GM04504 (cell line): Measurements from ENCODE around the gene AAMP.
"Not testable (repeated sequence)": the region's sequence is repeated elsewhere in the genome, so short reads cannot be mapped to it uniquely, and the experiment has no call there.

Experiments used
- DNase-seq: peaks from one replicate; pipeline ENCODE4 v3.0.0-alpha.2; 2012; ENCODE audit warnings: low read depth

AAMP gene

DNA sequence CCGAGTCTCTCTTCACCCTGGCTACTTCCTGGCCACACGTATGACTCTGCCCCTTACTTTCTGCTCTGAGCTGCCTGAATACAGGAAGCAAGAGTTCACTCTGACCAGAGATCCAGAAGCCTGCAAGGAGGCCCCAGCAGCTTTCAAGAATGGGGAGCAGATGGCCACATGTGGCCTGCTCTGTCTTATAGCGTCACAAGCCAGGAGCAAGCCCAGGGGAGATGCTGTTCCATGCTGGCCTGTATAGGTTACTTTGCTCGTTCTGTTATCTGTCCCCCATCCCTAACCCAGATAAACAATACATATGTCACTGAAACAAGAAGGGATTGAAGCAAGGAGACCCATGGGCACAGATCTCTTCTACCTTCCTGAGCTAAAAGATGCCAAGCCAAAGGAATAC is 4.6 kb upstream of the AAMP start:
- no peak for DNase-seq

DNA sequence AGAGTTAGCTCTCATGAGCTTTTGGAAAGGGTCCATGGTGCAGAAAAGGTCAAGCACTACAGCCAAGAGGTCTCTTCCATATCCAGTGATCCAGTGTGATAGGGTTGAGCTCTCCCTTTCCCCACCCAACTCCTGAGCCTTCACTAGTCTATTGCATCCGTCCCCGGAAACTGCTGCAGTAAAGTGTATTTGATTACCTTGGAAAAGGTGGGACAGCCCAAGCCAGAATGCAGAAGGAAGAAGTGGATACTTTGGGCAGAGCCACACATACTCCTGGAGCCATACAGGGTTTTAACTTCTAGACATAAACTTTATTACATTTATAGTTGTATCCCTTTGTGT is 3.9 kb upstream of the AAMP start:
- no peak for DNase-seq

DNA sequence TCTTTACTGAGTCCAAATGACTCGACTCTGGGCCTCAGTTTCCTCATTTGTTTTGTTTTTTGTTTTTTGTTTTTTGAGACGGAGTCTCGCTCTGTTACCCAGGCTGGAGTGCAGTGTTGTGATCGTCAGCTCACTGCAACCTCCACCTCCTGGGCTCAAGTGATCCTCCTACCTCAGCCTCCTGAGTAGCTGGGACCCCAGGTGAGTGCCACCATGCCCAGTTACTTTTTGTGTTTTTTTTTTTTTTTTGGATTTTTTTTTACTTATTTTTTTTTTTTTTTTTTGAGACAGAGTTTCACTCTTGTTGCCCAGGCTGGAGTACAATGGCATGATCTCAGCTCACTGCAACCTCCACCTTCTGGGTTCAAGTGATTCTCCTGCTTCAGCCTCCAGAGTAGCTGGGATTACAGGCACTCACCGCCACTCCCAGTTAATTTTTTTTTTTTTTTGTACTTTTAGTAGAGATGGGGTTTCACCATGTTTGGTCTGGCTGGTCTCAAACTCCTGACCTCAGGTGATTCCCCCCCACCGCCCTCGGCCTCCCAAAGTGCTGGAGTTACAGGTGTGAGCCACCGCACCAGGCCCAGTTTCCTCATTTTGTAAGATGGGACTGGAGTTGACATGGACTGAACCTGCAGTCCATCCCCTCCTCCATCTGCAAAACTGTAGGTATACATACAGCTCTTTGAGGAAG is 3.4 kb upstream of the AAMP start:
- DNase-seq: not testable (repeated sequence)

DNA sequence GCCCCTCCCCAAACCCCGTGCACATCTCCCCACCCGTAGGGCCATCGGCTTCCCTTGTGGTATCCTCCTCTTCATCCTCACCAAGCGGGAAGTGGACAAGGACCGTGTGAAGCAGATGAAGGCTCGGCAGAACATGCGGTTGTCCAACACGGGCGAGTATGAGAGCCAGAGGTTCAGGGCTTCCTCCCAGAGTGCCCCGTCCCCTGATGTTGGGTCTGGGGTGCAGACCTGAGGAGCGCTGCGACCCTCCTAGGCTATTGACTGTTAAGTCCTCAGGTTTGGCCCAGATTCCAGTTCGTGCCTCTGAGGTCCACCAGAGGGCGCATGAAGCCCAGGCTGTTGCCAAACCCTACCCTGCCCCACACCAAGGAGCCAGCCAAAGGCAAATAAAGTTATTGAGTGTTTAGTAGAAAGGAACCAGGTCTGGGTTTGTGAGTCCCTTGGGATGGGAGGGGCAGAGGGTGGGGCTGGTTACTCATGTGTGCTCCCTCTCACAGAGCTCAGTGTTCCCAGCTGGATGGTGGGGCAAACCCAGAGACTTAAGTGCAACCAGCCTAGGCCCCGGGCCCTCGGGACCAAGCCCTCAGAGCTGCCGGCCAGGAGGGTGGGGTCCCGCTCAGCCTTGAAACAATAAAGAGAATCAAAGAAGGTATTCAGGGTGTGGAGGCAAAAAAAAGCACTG is 2.7 kb upstream of the AAMP start:
- peak; percentile 96 for DNase-seq

DNA sequence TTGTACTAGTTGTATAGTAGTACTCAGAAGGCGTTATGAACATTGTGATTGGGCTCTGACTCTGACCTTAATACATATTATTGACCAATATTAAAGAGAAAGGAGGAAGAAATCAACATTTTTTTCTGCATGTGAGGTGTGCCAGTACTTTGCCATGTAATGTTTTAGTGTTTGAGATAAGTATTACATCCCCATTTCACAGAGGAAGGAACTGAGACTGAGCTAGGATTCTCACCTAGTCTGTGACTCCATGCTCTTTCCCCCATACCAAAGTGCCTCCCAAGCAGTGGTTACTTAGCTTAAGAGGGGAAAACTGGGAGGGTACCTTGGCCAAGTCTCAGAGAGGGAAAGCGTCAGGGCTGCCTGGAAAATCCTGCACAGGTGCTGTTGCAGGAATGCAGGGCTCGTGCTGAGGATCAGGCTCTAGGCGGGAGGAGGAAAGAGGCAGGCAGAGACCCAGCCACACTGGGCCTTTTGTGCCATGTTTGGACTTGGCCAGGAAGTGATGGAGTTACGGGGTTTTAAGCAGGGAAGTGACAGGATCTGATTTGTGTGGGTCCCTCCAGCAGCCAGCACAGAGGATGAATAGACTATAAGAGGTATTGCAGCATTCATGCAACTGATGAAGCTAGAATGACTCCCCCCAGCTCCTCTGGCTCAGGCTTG is 2.1 kb upstream of the AAMP start:
- no peak for DNase-seq

DNA sequence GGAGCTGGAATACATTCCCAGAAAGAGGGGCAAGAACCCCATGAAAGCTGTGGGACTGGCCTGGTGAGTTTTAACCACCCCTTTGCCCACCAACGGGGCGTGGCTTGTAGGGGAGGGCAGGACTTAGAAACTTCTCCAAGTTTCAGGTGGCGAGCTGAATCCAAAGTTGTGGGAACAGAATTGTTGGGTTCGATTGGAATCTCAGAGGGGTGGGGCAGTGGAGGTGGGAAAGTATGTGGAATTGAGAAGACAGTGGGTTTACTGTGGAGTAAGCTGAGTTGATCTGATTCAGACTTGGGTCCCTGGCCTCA is 1.5 kb upstream of the AAMP start:
- no peak for DNase-seq

DNA sequence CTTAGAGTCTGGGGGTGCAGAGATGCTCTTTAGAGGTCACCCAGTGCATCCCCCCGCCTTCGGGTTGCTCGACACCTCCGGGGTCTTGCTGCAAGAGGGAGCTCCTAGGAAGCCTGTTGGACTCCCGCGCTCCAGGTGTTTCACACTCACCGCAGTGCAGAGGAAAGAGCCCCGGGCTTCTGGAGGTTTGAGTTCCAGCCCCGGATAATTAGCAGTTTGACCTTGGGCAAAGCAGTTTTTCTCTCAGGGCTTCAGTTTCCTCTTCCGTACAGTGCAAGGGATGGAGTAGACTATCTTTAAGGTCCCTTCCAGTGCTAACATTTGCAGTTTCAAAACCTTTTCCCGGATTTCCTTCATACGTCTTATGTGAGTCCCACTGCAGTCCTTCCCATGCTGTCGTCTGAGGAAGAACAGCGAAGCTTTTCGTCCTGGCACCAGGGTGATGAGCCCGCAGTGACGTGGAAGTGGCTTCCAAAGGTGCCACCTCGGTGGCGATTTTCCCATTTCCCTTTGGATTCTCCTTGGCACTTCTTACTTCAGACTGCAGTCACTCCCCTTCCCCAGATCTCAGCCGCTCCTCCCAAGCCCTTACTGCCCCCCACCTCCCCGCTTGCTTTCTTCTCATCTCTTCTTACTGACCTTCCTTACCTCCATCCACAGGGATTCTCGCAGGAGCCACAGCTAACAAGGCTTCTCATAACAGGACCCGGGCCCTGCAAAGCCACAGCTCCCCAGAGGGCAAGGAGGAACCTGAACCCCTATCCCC is 967 bp upstream of the AAMP start:
- DNase-seq: no peak

DNA sequence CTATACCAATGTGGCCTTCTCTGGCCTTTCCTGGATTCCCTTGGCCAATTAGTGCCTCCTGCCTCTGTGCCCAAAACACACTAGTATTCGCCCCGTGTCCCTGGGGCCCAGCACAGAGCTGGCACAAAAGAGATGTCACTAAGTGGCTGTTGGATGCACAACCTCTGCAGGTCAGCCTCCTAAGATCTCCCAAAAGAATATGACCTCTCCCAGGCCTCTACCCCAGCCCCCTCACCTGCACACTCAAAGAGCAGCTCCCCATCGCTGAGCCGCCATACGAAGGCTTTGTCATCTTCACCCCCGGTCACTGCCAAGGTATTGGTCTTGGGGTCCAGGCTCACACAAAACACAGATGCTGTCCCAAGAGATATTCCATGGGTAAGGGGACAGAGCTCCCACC is 2.7 kb downstream of the AAMP start:
- no peak for DNase-seq

DNA sequence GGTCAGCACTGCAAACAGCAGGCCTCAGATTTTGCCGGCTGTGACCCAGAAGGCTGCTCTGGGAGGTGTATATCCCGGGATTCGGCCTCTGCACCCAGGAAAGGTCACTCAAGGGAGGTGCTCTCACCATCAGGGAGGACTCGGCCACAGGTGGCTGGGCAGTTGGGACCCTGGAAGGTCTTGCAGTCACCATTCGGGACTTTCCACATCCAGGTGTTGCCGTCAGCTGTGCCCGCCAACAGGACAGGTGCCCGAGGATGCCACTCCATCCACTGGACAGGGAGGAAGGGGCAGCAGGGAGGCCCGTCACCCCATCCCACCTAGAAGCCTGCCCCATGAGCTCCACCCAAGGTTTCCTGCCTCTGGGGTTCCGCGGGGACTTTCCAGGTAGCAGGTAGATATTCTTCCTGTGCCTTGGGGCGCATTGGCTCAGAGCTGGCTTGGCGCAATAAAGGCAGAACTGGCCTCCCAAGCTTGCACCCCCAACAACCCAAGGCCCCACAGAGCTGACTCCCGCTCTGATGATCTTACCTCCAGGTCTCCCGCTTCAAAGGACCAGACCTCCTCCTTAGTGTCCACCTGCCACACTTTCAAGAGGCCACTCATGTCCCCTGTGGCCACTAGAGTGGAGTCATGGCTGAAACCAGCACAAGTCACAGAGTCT is 3.5 kb downstream of the AAMP start:
- DNase-seq: no peak

DNA sequence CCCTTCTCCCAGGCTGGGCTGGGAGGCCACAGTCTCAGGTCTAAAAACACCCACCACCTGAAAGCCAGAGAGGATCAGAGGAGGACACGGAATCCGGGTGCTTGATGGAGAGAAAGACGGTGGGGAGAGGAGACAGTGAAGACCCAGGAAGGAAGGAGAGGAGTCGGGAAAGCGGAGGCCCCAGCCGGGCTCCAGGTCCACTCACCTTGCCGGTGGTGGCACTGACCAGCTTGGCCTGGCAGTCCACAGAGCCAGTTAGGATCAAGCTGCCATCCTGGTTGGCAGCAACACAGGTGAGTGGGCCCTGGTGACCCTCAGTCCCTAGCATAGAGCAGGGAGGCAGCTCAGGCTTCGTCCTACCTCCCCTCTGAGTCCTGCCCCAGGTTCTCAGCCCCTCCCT is 4.3 kb downstream of the AAMP start:
- DNase-seq: no peak

DNA sequence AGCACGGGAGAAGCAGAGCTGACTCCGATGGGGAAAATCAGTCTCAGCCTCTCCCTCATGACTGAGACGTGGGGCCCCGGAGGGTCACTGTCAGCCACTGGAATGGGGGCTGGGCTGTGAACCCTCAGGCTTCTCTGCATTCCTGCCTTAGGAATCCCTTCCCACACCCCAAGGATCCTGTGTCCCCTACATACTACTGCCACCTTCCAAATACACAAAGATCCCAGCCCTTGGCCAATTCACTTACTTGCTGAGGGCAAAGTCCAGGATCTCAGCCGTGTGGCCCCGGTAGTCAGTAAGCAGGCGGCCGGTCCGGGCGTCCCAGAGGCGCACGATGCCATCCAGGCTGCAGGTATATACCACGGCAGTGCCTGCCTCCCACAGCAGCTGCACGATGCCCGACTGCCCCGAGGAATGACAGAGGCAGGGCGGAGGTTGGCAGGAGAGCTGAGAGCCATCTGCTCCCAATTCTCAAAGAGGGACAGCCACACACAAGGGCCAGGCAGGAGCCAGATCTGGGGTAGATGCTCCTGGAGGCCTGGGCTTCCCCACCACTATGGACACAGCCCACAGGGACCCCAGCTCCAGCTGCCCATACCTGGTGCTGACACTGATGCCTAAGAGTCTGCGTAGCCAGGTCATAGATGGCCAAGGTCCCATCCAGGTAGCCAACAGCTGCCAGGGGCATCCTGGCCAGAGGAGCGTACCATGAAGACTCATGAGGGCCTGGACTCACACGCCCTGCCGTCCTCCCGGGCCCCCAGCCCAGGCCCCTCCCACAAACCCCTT is 5.0 kb downstream of the AAMP start:
- no peak for DNase-seq

DNA sequence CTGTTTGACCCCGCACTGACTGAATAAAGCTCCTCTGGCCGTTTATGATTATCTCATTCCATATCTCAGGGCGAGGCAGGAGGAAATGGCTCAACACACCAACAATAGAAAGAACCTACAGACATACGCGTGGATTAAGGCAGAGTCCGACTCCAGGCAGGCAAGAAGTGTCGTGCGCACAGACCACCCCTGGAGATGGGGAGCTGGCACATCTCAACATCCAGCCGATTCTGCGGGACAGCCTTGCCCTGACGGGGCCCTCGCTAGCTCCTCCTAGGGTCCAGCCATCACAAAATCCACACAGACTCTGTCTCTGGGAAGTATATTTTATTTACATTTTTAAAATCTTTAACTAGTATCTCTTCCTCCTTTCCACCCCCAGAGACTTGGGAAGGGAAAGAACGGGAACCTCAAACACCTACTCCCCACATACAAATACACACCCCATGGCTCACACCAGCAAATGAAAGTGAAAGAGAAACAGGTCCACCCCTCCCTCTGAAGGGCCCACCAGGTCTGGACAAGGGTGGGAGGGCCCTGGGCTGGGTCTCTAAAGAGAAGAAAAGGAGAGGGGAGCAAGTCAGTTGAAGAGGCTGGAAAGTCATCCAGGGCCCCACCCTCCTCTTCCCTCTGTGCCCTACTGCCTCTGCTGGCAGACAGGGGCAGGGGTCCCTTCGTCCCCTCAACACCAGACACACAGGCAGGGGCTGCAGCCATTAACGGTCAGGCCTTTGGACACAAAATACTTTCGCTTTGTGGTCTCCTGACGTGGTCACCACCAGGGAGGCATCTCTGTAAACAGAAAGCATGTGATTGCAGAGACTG is 5.9 kb downstream of the AAMP start:
- DNase-seq: no peak

DNA sequence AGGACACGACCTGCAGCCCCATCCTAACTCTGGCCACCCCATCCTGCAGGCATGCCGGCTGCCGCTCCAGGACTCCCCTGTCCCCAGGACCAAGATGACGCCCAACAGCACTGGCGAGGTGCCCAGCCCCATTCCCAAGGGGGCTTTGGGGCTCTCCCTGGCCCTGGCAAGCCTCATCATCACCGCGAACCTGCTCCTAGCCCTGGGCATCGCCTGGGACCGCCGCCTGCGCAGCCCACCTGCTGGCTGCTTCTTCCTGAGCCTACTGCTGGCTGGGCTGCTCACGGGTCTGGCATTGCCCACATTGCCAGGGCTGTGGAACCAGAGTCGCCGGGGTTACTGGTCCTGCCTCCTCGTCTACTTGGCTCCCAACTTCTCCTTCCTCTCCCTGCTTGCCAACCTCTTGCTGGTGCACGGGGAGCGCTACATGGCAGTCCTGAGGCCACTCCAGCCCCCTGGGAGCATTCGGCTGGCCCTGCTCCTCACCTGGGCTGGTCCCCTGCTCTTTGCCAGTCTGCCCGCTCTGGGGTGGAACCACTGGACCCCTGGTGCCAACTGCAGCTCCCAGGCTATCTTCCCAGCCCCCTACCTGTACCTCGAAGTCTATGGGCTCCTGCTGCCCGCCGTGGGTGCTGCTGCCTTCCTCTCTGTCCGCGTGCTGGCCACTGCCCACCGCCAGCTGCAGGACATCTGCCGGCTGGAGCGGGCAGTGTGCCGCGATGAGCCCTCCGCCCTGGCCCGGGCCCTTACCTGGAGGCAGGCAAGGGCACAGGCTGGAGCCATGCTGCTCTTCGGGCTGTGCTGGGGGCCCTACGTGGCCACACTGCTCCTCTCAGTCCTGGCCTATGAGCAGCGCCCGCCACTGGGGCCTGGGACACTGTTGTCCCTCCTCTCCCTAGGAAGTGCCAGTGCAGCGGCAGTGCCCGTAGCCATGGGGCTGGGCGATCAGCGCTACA is 7.0 kb downstream of the AAMP start:
- no peak for DNase-seq

DNA sequence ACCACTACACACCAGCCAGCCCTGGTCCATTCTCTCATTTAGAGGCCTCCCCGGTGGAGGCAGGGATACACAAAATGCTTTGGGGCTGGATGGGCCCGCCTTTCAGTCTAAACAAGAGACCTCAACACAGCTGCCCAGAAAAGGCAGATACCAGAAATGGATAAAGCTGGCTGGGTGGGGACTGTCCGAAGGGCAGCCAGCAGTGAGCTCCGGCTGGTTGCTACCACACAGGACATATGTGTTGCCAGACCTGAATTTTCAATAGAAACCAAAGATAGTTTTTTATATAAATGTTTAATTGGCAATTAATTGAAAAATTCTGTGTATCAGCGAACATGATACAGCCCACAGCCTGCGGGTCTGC is 7.7 kb downstream of the AAMP start:
- DNase-seq: no peak

DNA sequence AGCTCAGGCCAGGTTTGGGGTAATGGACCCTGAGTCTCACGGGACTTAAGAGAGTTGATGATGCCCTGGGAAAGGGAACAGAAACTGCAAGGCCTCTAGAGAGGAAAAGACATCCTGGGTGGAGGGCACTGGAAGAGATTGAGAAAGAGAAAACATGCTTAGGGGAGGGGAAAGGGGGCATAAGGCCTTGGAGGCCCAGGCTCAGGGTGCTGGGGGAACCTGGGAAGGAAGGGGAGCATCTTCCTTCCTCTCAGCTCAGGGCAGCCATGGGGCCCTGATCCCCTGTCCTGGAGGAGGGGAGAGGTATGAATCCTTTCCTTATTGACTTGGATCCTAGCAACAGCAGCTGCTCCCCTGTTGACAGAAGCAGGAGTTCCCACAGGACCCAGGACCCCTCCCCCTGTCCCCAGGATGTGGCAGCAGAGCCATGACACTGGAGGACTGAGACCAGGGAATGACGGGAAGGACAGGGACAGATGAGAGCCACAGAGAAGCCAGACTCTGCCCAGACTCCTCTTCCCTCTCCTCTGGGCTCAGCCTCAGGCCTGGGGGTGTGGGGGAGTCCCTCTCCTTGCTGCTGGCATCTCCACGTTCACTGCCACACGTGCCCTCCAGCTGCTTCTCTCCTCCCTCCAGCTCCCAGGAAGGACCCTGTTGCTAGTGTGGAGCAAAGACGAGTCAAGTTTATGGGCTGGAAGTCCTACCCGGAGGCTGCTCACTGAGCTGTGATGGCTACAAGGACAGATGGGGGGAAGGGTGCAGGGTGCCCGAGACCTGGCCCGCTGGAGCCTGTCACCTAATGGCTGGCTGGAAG is 8.3 kb downstream of the AAMP start:
- DNase-seq: no peak

DNA sequence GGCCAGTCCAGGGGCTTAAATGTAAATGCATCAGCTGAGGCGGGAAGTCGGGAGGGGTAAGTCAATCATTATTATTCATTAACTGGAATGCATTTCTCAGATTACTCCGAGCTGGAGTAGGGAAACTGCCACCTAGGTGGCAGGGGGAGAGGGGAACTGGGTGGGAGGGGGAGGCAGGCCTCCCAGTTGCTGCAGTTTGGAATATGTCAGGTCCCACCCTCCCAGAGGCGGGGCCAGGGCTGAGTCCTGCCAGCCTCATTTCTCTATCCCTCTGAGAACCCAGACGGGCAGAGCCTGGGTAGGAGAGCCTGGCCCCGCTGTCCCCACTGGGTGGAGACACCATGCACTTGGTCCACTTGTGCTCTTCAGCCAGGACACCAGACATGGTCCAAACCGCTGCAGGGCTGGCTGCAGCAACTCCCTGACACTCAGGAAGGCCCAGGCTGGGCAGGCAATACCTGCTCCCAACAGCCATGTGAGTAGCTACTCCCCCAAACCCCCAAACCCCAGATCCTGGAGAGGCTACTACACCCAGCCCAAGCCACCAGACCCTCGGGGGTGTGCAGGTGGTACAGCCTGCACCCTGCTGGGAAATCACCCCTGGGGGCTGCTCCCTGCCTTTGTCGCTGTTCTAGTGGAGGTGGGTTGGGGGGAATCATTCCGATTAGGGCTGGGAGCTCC is 9.1 kb downstream of the AAMP start, which contains the start of gene GPBAR1:
GPBAR1 (plus strand) TSS at position 274 of the 681 bp plus-strand sequence. CDS start 1,710 bp downstream, outside the sequence.
- no peak for DNase-seq

DNA sequence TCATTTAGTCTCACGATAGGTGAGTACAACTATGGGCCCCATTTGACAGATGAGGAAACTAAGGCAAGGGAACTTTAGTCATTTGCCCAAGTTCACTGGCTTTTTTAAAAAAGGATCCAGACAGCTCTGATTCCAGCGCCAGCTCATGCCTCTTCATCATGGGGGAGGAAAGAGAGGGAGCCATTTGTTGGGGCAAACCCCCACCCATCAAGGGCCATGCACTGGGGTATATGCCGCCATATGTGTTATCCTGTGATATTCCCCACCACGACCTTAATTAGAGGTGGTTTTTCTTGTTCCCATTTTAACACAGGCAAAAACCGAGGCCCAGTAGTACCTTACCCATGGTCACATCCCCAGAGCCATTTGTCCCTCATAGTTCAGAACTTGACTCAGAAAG is 9.8 kb downstream of the AAMP start:
- DNase-seq: no peak
